ENCODE data around the gene MMP15.

DNA sequence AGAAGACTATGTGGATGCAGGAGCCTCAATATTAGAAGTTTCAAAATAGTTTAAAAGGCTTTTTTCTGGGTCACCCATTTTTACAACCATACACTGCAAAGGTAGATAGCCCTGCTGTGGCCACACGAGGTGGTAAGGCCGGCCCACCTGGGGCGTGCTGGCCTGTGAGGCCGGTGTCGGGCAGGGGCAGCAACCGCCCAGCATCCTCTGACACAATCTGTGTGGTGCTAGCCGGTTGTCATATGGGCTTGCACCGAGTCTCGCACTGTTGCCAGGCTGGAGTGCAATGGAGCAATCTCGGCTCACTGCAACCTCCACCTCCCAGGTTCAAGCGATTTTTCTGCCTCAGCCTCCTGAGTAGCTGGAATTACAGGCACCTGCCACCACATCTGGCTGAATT, 59.6 kb downstream of the MMP15 start:
- TF ChIP-seq CTCF (IDR thresholded peaks at IDR 0.05) = no peak
- TF ChIP-seq NFIC (IDR thresholded peaks at IDR 0.05; ENCODE audit: borderline replicate concordance) = no peak
- no peak for TF ChIP-seq FOXJ3 (CRISPR knock-in tag; IDR thresholded peaks at IDR 0.05)
- no peak for TF ChIP-seq GATA2 (CRISPR knock-in tag; IDR thresholded peaks at IDR 0.05)
- TF ChIP-seq JUND (IDR thresholded peaks at IDR 0.05) = no peak
- TF ChIP-seq SMC3 (IDR thresholded peaks at IDR 0.05; ENCODE audit: low read depth, low read length) = no peak
- no peak for TF ChIP-seq POLR2AphosphoS5 (IDR thresholded peaks at IDR 0.05; ENCODE audit: low read depth, low read length)
- no peak for TF ChIP-seq MAX (IDR thresholded peaks at IDR 0.05; ENCODE audit: low read depth)
- no peak for TF ChIP-seq RFX5 (IDR thresholded peaks at IDR 0.05; ENCODE audit: low read length)
- no peak for TF ChIP-seq TEAD4 (IDR thresholded peaks at IDR 0.05; ENCODE audit: borderline replicate concordance, insufficient read depth)
- TF ChIP-seq, protein P1, sequence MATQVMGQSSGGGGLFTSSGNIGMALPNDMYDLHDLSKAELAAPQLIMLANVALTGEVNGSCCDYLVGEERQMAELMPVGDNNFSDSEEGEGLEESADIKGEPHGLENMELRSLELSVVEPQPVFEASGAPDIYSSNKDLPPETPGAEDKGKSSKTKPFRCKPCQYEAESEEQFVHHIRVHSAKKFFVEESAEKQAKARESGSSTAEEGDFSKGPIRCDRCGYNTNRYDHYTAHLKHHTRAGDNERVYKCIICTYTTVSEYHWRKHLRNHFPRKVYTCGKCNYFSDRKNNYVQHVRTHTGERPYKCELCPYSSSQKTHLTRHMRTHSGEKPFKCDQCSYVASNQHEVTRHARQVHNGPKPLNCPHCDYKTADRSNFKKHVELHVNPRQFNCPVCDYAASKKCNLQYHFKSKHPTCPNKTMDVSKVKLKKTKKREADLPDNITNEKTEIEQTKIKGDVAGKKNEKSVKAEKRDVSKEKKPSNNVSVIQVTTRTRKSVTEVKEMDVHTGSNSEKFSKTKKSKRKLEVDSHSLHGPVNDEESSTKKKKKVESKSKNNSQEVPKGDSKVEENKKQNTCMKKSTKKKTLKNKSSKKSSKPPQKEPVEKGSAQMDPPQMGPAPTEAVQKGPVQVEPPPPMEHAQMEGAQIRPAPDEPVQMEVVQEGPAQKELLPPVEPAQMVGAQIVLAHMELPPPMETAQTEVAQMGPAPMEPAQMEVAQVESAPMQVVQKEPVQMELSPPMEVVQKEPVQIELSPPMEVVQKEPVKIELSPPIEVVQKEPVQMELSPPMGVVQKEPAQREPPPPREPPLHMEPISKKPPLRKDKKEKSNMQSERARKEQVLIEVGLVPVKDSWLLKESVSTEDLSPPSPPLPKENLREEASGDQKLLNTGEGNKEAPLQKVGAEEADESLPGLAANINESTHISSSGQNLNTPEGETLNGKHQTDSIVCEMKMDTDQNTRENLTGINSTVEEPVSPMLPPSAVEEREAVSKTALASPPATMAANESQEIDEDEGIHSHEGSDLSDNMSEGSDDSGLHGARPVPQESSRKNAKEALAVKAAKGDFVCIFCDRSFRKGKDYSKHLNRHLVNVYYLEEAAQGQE (IDR thresholded peaks at IDR 0.05; ENCODE audit: low read depth, low read length) = no peak
- no peak for TF ChIP-seq EP300 (IDR thresholded peaks at IDR 0.05; ENCODE audit: borderline replicate concordance in 1 of 2, low read depth in 1 of 2, low read length in 1 of 2)
- TF ChIP-seq GABPA (IDR thresholded peaks at IDR 0.05; ENCODE audit: low read depth) = no peak
- no peak for TF ChIP-seq TAF1 (IDR thresholded peaks at IDR 0.05; ENCODE audit: borderline replicate concordance, low read depth, low read length)
